ENCODE data around the gene GET4.

The GET4 gene

GRCh38 chr7:931871-932650 is 55.7 kb downstream of the GET4 start:
- no peak overlapping the region for H3K27ac ChIP-seq (ENCODE audit: low read depth, low read length)
- no peaks in the 10 kb centered on the region for H3K27me3 ChIP-seq (ENCODE audit: insufficient read depth, low read length)
- H3K4me3 ChIP-seq (ENCODE audit: low read depth, low read length), result no peak overlapping the region
- peaks cover 6% of the 10 kb centered on the region for H3K4me1 ChIP-seq (ENCODE audit: control insufficient read depth, insufficient read depth, low read length, unreplicated experiment)
- no peaks in the 10 kb centered on the region for H3K36me3 ChIP-seq (ENCODE audit: insufficient read depth, low read length)
- H3K79me2 ChIP-seq (ENCODE audit: control insufficient read depth, insufficient read depth, low read length, unreplicated experiment), result no peaks in the 10 kb centered on the region
- H2AFZ ChIP-seq (ENCODE audit: low read length, unreplicated experiment), result no peak overlapping the region

DNA sequence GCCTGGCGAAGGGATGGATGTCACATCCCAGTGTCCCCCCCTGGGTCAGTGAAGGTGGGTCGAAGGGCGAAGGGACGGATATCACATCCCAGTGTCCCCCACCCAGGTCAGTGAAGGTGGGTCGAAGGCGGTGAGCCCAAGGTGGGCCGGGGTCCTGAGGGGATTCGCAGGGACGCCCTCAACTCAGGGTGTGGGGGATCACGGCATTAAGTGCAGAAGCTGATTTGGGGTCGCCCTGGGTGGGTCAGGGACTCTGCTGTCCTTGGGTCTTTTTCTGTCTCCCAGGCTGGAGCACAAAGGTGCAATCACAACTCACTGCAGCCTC is 56.3 kb downstream of the GET4 start:
- Histone ChIP-seq H3K36me3 (ENCODE audit: insufficient read depth, low read length) (no peaks in the 10 kb centered on the region), H3K27ac (ENCODE audit: low read depth, low read length) (no peak overlapping the region), H3K4me1 (ENCODE audit: control insufficient read depth, insufficient read depth, low read length, unreplicated experiment) (peaks cover 6% of the 10 kb centered on the region), H3K79me2 (ENCODE audit: control insufficient read depth, insufficient read depth, low read length, unreplicated experiment) (no peaks in the 10 kb centered on the region), H2AFZ (ENCODE audit: low read length, unreplicated experiment) (no peak overlapping the region), H3K27me3 (ENCODE audit: insufficient read depth, low read length) (no peaks in the 10 kb centered on the region), H3K4me3 (ENCODE audit: low read depth, low read length) (no peak overlapping the region)

- peaks cover 6% of the 10 kb centered on the region for H3K4me1 ChIP-seq (ENCODE audit: control insufficient read depth, insufficient read depth, low read length, unreplicated experiment)
- no peak overlapping the region for H3K4me3 ChIP-seq (ENCODE audit: low read depth, low read length)
- H2AFZ ChIP-seq (ENCODE audit: low read length, unreplicated experiment), result no peak overlapping the region
- H3K27ac ChIP-seq (ENCODE audit: low read depth, low read length), result no peak overlapping the region
- H3K27me3 ChIP-seq (ENCODE audit: insufficient read depth, low read length), result no peaks in the 10 kb centered on the region
- H3K36me3 ChIP-seq (ENCODE audit: insufficient read depth, low read length), result no peaks in the 10 kb centered on the region
- no peaks in the 10 kb centered on the region for H3K79me2 ChIP-seq (ENCODE audit: control insufficient read depth, insufficient read depth, low read length, unreplicated experiment)
Observed at GRCh38 chr7:934469-935163, 58.3 kb downstream of the GET4 start.

DNA sequence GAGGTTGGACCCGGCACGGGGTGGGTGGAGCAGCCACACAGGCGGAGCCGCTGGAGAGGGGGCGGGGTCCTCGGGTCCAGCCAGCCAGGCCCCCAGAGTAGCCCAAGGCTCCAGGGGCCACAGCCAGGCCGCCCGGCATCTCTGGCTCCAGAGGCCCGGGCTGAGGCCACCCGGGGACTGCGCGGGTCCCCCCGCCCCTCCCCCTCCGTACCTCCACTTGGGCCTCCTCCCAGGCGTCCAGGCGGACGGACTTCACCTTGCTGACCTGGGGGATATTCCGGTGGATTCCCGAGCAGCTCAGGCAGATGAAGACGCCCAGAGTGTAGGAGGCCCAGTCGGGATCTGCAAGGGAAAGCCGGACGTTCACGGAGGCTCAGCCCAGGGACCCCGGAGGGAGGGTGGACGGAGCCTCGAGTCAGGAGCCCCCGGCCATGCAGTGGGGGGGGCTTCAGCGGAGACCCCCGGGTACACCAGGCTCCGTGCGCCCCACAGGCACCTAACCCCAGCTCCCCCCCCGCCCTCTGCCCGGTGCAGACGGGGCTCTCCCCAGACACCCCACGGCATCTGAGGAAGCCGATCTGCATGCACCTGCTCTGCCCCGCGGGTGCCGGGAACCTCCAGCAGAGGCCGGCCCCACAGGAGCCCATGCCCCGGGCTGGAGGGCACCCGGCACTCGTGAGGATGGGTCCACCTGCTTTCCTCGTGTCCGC is 59.0 kb downstream of the GET4 start:
- Histone ChIP-seq H3K36me3 (ENCODE audit: insufficient read depth, low read length) (no peaks in the 10 kb centered on the region), H2AFZ (ENCODE audit: low read length, unreplicated experiment) (no peak overlapping the region), H3K79me2 (ENCODE audit: control insufficient read depth, insufficient read depth, low read length, unreplicated experiment) (no peaks in the 10 kb centered on the region), H3K27me3 (ENCODE audit: insufficient read depth, low read length) (peaks cover 7% of the 10 kb centered on the region; the same call in 1 of the 2 replicates), H3K27ac (ENCODE audit: low read depth, low read length) (no peak overlapping the region), H3K4me1 (ENCODE audit: control insufficient read depth, insufficient read depth, low read length, unreplicated experiment) (peaks cover 6% of the 10 kb centered on the region), H3K4me3 (ENCODE audit: low read depth, low read length) (no peak overlapping the region)

DNA sequence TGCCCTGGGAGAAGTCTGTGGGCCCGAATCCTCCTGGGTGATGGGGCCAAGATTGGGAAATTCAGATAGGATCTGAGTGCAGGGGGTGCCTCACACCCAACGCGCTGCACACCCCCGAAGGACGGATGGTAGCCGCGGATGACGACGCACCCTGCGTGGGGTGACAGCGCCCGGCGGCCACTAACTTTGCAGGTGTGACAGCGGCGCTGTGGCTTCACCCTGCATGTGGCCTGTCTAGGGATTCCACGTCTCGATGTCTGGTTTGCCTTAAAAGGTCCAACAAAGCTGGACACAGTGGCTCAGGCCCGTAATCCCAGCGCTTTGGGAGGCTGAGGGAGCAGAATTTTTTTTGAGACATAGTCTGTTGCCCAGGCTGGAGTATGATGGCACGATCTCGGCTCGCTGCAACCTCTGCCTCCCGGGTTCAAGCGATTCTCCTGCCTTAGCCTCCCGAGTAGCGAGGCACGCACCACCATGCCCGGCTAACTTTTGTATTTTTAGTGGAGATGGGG is 59.6 kb downstream of the GET4 start:
- H3K4me3 ChIP-seq (ENCODE audit: low read depth, low read length), result no peak overlapping the region
- H3K27ac ChIP-seq (ENCODE audit: low read depth, low read length), result no peak overlapping the region
- no peak overlapping the region for H2AFZ ChIP-seq (ENCODE audit: low read length, unreplicated experiment)
- no peaks in the 10 kb centered on the region for H3K79me2 ChIP-seq (ENCODE audit: control insufficient read depth, insufficient read depth, low read length, unreplicated experiment)
- H3K36me3 ChIP-seq (ENCODE audit: insufficient read depth, low read length), result no peaks in the 10 kb centered on the region
- H3K4me1 ChIP-seq (ENCODE audit: control insufficient read depth, insufficient read depth, low read length, unreplicated experiment), result peaks cover 6% of the 10 kb centered on the region
- H3K27me3 ChIP-seq (ENCODE audit: insufficient read depth, low read length), result peaks cover 10% of the 10 kb centered on the region

DNA sequence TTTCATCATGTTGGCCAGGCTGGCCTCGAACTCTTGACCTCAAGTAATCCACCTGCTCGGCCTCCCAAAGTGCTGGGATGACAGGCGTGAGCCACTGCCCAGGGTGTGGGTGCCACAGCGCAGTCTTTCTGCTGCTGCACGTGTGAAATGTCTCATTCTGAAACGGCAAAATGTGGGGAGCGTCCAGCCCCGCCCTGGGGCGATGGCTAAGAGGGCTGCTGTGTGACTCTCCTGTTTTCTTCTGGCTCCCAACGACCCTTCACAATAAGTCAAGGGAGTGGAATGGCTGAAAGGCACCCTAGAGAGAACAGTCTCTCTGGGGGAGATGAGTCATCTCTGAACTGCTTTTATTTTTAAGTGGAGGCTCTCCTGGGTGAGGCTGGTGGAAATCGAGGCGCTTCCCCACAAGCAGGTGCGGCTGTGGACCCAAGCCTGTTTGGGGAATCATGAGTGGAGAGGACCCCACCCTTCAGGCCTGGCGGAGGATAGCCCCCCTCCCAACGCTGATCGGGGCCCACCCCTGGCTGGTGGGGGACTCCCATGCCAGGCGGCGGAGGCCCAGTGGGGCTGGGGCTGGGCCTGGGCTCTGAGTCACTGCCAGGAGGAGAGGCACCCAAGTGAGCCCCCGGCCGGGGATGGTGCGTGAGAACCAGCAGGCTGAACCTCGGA is 60.2 kb downstream of the GET4 start:
- H3K4me3 ChIP-seq (ENCODE audit: low read depth, low read length), result no peak overlapping the region
- peaks cover 13% of the 10 kb centered on the region for H3K27me3 ChIP-seq (ENCODE audit: insufficient read depth, low read length)
- peaks cover 6% of the 10 kb centered on the region for H3K4me1 ChIP-seq (ENCODE audit: control insufficient read depth, insufficient read depth, low read length, unreplicated experiment)
- no peaks in the 10 kb centered on the region for H3K79me2 ChIP-seq (ENCODE audit: control insufficient read depth, insufficient read depth, low read length, unreplicated experiment)
- no peak overlapping the region for H3K27ac ChIP-seq (ENCODE audit: low read depth, low read length)
- no peak overlapping the region for H2AFZ ChIP-seq (ENCODE audit: low read length, unreplicated experiment)
- no peaks in the 10 kb centered on the region for H3K36me3 ChIP-seq (ENCODE audit: insufficient read depth, low read length)

DNA sequence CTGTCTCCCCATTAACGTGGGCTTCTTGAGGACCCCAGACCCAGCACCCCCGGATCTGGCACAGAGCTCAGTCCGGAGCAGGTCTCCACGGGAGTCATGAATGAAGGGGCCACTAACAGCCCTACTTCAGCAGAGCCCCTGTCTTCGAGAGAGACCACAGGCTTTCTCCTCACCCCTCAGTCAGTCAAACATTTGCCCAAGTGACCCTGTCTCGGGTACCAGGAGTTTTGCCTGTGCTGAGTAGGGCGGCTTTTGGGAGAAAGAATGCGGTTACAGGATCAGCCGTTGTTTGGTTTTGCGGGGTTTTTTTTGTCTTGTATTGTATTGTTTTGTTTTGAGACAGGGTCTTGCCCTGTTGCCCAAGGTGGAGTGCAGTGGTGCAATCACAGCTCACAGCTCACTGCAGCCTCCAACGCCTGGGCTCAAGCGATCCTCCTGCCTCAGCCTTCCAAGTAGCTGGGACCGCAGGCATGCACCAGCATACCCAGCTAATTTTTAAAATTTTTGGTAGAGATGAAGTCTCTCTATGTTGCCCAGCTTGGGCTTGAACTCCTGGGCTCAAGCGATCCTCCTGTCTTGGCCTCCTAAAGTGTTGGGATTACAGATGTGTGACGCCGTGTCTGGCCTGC is 61.6 kb downstream of the GET4 start:
- H3K4me3 ChIP-seq (ENCODE audit: low read depth, low read length), result no peak overlapping the region
- H3K79me2 ChIP-seq (ENCODE audit: control insufficient read depth, insufficient read depth, low read length, unreplicated experiment), result no peaks in the 10 kb centered on the region
- no peaks in the 10 kb centered on the region for H3K36me3 ChIP-seq (ENCODE audit: insufficient read depth, low read length)
- peaks cover 20% of the 10 kb centered on the region for H3K27me3 ChIP-seq (ENCODE audit: insufficient read depth, low read length)
- H3K4me1 ChIP-seq (ENCODE audit: control insufficient read depth, insufficient read depth, low read length, unreplicated experiment), result peaks cover 6% of the 10 kb centered on the region
- no peak overlapping the region for H3K27ac ChIP-seq (ENCODE audit: low read depth, low read length)
- no peak overlapping the region for H2AFZ ChIP-seq (ENCODE audit: low read length, unreplicated experiment)

DNA sequence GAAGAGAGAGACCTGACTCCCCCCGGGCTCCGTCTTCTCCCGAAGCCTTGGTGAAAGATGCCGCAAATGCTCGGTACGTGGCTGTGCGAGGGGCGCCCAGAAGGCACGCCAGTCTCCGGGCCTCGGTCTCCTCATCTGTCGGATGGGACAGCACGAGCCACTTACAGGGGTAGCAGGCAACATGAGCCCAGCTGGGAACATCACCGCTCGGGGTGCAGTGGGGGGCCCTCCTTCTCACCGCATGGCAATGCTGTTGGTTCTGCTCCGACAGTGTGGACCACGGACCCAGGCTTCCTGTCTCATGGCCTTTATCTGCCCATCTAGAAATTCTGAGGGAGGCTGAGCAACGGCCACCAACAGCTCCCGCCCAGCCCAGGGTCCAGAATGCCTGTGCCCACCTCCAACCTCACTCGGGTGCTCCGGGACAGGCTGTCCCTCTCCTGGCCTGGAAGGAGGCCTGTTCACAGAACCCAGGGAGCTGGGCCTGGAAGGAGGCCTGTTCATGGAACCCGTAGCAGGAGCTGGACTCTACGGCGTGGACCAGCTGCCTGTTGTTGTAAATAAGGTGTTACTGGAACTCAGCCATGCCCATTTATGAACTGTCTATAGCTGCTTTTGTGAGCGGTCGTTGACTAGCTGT is 62.3 kb downstream of the GET4 start:
- Histone ChIP-seq H3K27ac (ENCODE audit: low read depth, low read length) (no peak overlapping the region), H3K4me3 (ENCODE audit: low read depth, low read length) (no peak overlapping the region), H3K36me3 (ENCODE audit: insufficient read depth, low read length) (no peaks in the 10 kb centered on the region), H3K79me2 (ENCODE audit: control insufficient read depth, insufficient read depth, low read length, unreplicated experiment) (no peaks in the 10 kb centered on the region), H3K27me3 (ENCODE audit: insufficient read depth, low read length) (peaks cover 20% of the 10 kb centered on the region), H2AFZ (ENCODE audit: low read length, unreplicated experiment) (no peak overlapping the region), H3K4me1 (ENCODE audit: control insufficient read depth, insufficient read depth, low read length, unreplicated experiment) (peaks cover 6% of the 10 kb centered on the region)

DNA sequence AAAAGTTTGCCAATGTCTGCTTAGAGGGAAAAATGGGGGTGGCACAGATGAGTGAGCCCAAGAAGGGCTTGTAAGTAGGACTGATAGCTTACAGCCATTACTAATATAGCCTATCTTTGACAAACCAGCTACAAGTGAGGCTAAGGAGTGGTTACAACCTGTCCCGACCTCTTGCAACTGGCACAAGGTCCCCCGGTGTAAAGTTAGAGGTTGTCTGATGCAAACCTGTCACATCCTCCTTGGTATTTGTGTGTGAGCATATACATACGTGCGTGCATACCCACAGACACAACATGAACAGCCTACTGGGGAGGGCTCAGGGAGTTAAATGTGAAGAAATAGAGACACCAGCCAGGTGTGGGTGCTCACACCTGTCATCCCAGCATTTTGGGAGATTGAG is 63.5 kb downstream of the GET4 start:
- H2AFZ ChIP-seq (ENCODE audit: low read length, unreplicated experiment), result no peak overlapping the region
- H3K27me3 ChIP-seq (ENCODE audit: insufficient read depth, low read length), result peaks cover 20% of the 10 kb centered on the region
- H3K27ac ChIP-seq (ENCODE audit: low read depth, low read length), result no peak overlapping the region
- no peaks in the 10 kb centered on the region for H3K79me2 ChIP-seq (ENCODE audit: control insufficient read depth, insufficient read depth, low read length, unreplicated experiment)
- H3K36me3 ChIP-seq (ENCODE audit: insufficient read depth, low read length), result no peaks in the 10 kb centered on the region
- H3K4me3 ChIP-seq (ENCODE audit: low read depth, low read length), result no peak overlapping the region
- peaks cover 6% of the 10 kb centered on the region for H3K4me1 ChIP-seq (ENCODE audit: control insufficient read depth, insufficient read depth, low read length, unreplicated experiment)
